ENCODE measurements around the gene GOSR2. TPM values are rescaled to one million over a fixed set of nuclear protein-coding genes. Genes with fewer than 3 reads are reported as not detected.

The GOSR2 gene
- total RNA-seq, 2 donors from 2014 or later = 30.9 to 94.8 TPM

- no peak overlapping the region for H3K4me3 ChIP-seq
- TF ChIP-seq CTCF (IDR thresholded peaks at IDR 0.05) = no peak
- peaks cover 8 to 15% of the 10 kb centered on the region in 2 donors for H3K4me1 ChIP-seq (ENCODE audit: control insufficient read depth in 1 of 2, low read depth in 2 of 2)
- H3K9me3 ChIP-seq = no peaks in the 10 kb centered on the region
- DNase-seq (ENCODE audit: low spot score) (no peak), ATAC-seq (ENCODE audit: insufficient number of reproducible peaks, low FRiP score, low read depth) (no peak)
- H3K36me3 ChIP-seq = no peaks in the 10 kb centered on the region
- H3K27ac ChIP-seq = no peak overlapping the region
- H3K27me3 ChIP-seq (replicated peaks; ENCODE audit: insufficient read depth) = no peaks in the 10 kb centered on the region
These were observed 24.3 kb downstream of the GOSR2 start for GRCh38 chr17:46947216-46947615.

DNA sequence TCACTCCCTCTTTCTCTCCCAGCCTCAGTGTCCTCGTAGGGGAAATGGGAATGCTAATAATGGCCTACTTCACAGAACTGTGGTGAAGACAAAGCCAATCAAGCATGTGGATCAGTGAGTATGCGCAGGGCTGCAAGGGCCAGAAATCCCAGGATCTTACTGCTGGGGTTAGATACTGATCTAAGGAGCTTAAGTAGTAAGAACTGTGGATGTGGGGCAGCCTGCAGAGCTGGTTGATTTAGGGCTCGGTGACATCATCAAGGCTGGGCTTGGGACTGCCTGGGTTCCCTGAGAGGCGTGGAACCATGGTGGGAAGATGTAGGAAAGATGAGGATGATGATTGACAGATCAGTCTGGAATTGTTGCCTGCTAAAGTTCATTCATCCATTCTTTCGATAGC is 25.6 kb downstream of the GOSR2 start:
- no peak for DNase-seq (ENCODE audit: low spot score)
- Histone ChIP-seq H3K4me3 (no peak overlapping the region), H3K9me3 (no peaks in the 10 kb centered on the region), H3K27me3 (replicated peaks; ENCODE audit: insufficient read depth) (no peaks in the 10 kb centered on the region), H3K4me1 (ENCODE audit: control insufficient read depth in 1 of 2, low read depth in 2 of 2) (peaks cover 6 to 11% of the 10 kb centered on the region in 2 donors), H3K27ac (no peak overlapping the region), H3K36me3 (no peaks in the 10 kb centered on the region)
- TF ChIP-seq CTCF (IDR thresholded peaks at IDR 0.05) = no peak
- ATAC-seq (ENCODE audit: insufficient number of reproducible peaks, low FRiP score, low read depth) = no peak

DNA sequence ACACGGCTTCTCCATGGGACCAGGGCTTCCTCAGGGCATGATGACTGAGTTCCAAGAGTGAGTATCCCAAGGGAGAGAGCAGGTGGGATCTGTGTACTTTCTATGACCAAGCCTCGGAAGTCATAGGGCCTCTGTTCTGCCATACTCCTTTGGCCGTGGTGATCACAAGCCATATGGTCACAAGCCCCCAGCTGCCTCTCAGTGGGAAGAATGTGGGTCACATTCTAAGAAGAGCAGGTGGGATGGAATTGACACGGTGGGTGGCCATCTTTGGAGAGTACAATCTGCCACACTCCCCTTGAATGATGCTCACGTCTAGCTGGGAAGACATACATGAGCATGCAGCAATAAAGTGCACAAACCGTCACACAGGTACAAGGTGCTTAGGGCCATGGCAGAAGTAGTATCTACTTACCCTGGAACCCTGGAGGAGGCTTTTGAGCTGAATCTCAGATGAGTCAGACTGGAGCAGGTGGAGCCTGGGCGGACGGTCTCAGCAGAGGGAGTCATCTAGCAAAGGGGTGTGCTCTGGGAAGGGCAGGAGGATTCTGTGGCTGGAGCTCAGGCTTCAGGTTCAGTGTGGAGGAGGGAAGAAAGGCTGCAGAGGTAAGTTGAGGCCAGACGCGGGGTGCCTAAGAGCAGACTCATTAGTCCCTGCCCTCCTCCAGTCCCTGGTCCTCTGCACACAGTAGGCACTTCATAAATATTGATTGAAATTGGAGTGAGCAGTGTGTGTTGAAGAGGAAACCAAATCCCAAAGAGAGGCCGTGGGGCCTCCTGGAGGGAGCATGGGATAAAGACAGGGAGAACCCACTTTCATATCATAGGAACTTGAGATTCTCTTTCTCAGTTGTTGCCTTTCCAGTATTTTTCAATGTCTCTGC is 26.6 kb downstream of the GOSR2 start:
- no peak for TF ChIP-seq CTCF (IDR thresholded peaks at IDR 0.05)
- Histone ChIP-seq H3K27me3 (replicated peaks; ENCODE audit: insufficient read depth) (no peaks in the 10 kb centered on the region), H3K27ac (no peak overlapping the region), H3K36me3 (no peaks in the 10 kb centered on the region), H3K4me3 (no peak overlapping the region), H3K4me1 (ENCODE audit: control insufficient read depth in 1 of 2, low read depth in 2 of 2) (peaks cover 0 to under 1% of the 10 kb centered on the region in 2 donors), H3K9me3 (no peaks in the 10 kb centered on the region)
- DNase-seq (ENCODE audit: low spot score) (no peak), ATAC-seq (ENCODE audit: insufficient number of reproducible peaks, low FRiP score, low read depth) (no peak)

GRCh38 chr17:46950342-46950996 is 27.5 kb downstream of the GOSR2 start:
- DNase-seq (ENCODE audit: low spot score) (no peak), ATAC-seq (ENCODE audit: insufficient number of reproducible peaks, low FRiP score, low read depth) (no peak)
- no peak overlapping the region for H3K27ac ChIP-seq
- H3K4me3 ChIP-seq = no peak overlapping the region
- no peaks in the 10 kb centered on the region for H3K4me1 ChIP-seq (ENCODE audit: control insufficient read depth in 1 of 2, low read depth in 2 of 2)
- H3K27me3 ChIP-seq (replicated peaks; ENCODE audit: insufficient read depth) = no peaks in the 10 kb centered on the region
- TF ChIP-seq CTCF (IDR thresholded peaks at IDR 0.05) = no peak
- no peaks in the 10 kb centered on the region for H3K36me3 ChIP-seq
- no peaks in the 10 kb centered on the region for H3K9me3 ChIP-seq

DNA sequence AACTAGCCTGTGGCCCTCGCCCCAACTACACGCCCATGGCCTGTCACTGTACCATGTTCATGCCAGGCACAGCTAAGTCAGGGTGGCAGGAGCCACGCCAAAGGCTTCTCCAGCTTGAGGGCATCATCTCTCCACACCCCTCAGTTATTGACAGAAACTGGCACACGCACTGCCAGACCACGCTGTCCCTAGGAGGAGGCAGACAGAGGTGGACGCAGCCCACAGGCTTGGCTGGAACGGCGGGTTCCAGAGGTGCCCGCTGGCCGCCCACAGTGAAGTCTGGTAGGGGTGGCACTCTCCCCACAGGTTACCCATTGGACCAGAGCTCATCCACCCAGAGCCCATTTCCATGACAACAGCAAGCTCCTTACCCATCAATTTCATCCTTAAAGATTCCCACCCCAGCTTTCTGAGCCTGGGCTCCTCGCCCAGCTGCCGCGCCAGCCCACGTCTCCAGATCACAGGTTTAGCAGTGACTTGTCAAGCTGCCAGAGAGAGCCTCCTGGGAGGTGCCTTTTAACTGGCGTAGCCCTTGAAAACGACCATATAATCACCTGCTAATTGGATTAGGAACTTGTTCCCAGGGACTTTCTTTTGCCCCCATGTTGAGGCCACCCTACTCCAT is 28.1 kb downstream of the GOSR2 start:
- Histone ChIP-seq H3K27ac (no peak overlapping the region), H3K9me3 (no peaks in the 10 kb centered on the region), H3K36me3 (no peaks in the 10 kb centered on the region), H3K27me3 (replicated peaks; ENCODE audit: insufficient read depth) (no peaks in the 10 kb centered on the region), H3K4me3 (no peak overlapping the region), H3K4me1 (ENCODE audit: control insufficient read depth in 1 of 2, low read depth in 2 of 2) (no peaks in the 10 kb centered on the region)
- ATAC-seq (ENCODE audit: insufficient number of reproducible peaks, low FRiP score, low read depth) (no peak), DNase-seq (ENCODE audit: low spot score) (no peak)
- TF ChIP-seq CTCF (IDR thresholded peaks at IDR 0.05) = no peak
